Astrocyte (in vitro differentiated cells and primary cell): ENCODE measurements around the gene CCDC6.

ENCODE experiments used
- CTCF ChIP-seq: IDR thresholded peaks from 2 replicates; pipeline ENCODE4 v1.5.1; 2011; ENCODE audit warnings: low read depth, mild to moderate bottlenecking, inconsistent platforms, low read length, moderate library complexity; ENCODE audit not compliant: insufficient read depth
- EZH2 ChIP-seq: IDR thresholded peaks from 2 replicates; pipeline ENCODE4 v1.6.1; 2012; ENCODE audit warnings: mild to moderate bottlenecking, low read length, inconsistent platforms; ENCODE audit not compliant: insufficient read depth

GRCh38 chr10:59908808-59909143 lies 2.4 kb upstream of the CCDC6 start:
- TF ChIP-seq CTCF (no peak), EZH2 (no peak)
